ENCODE measurements around the gene TFAP2D. TPM values are rescaled to one million over a fixed set of nuclear protein-coding genes. Genes with fewer than 3 reads are reported as not detected.

The TFAP2D gene
- polyA plus RNA-seq, 2 donors = not detected

DNA sequence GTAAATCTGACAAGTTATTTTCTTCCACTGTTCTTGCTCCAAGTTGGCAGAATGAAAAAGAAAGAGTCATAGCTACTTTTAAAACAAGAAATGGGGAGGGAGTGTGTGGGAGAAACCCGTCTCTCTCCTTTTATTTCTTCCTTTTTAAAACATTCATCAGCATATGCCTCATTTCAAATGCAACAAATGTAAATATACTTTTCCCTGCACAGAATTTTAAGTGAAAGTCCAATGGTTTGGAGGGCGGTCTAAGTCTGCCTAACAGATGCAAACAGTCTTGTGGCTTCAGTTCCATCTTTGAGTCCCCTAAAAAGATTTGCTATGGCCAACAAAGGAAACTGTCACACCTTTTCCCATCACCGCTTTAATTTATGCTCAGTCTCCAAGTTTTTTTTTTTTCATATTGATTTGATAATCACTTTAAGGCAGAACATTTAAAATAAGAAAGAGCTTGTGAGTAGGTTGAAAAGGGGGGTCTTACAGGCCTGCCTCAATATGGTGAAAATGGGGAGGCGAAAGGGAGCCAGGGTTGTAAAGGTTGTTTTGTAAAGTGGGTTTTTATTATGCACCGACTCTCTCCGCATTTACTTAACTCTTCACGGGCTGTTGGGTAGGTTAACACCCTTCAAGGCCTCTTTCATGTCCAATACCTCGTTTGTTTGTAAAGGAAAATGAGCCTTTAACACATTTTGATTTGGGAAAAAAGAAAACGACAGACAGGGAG lies 4.6 kb downstream of the TFAP2D start:
- H3K27ac ChIP-seq (ENCODE audit: low read depth in 2 of 2, low read length in 1 of 2) = no peak overlapping the region
- H3K36me3 ChIP-seq (ENCODE audit: control insufficient read depth in 2 of 2, insufficient read depth in 2 of 2, low read length in 1 of 2) = no peaks in the 10 kb centered on the region
- no peaks in the 10 kb centered on the region for H3K4me1 ChIP-seq (ENCODE audit: control insufficient read depth in 2 of 2, insufficient read depth in 2 of 2, low read length in 1 of 2)
- no peaks in the 10 kb centered on the region for H3K9me3 ChIP-seq (ENCODE audit: control insufficient read depth in 2 of 2, insufficient read depth in 1 of 2, low read depth in 1 of 2, low read length in 1 of 2)
- H3K4me3 ChIP-seq (ENCODE audit: low read depth in 1 of 2, low read length in 2 of 2) = no peak overlapping the region
- peaks cover 10 to 26% of the 10 kb centered on the region in 2 donors for H3K27me3 ChIP-seq (ENCODE audit: control insufficient read depth in 1 of 2, insufficient read depth in 2 of 2, low read length in 2 of 2)
- WGBS, 2 donors = 2 to 6% methylated on average over 9 of the region's 9 CpGs

DNA sequence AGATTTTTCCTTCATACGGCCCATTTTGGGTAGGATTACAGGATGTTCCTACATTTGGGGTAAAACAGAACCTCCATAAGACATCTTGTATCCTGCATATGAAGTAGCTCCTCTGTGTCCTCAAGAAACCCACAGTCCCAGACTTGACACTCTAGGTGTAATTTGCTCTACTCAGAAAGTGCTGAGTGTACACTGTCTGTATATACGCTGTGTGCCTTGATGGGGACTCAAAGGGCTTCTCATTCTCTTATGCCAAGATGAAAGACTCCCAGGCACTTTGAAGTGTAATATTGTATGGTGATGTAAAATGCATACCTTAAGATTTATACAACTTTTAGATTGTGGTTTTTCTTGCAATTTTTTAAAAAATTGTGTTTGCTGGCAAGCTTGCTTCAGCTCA lies 5.2 kb downstream of the TFAP2D start:
- H3K4me1 ChIP-seq (ENCODE audit: control insufficient read depth in 2 of 2, insufficient read depth in 2 of 2, low read length in 1 of 2) = no peaks in the 10 kb centered on the region
- H3K27me3 ChIP-seq (ENCODE audit: control insufficient read depth in 1 of 2, insufficient read depth in 2 of 2, low read length in 2 of 2) = peaks cover 10 to 26% of the 10 kb centered on the region in 2 donors
- no peak overlapping the region for H3K27ac ChIP-seq (ENCODE audit: low read depth in 2 of 2, low read length in 1 of 2)
- H3K9me3 ChIP-seq (ENCODE audit: control insufficient read depth in 2 of 2, insufficient read depth in 1 of 2, low read depth in 1 of 2, low read length in 1 of 2) = no peaks in the 10 kb centered on the region
- no peaks in the 10 kb centered on the region for H3K36me3 ChIP-seq (ENCODE audit: control insufficient read depth in 2 of 2, insufficient read depth in 2 of 2, low read length in 1 of 2)
- WGBS, 2 donors = 25 to 26% methylated on average over 2 of the region's 2 CpGs
- no peak overlapping the region for H3K4me3 ChIP-seq (ENCODE audit: low read depth in 1 of 2, low read length in 2 of 2)

- no peaks in the 10 kb centered on the region for H3K9me3 ChIP-seq (ENCODE audit: control insufficient read depth in 2 of 2, insufficient read depth in 1 of 2, low read depth in 1 of 2, low read length in 1 of 2)
- H3K4me3 ChIP-seq (ENCODE audit: low read depth in 1 of 2, low read length in 2 of 2) = no peak overlapping the region
- H3K36me3 ChIP-seq (ENCODE audit: control insufficient read depth in 2 of 2, insufficient read depth in 2 of 2, low read length in 1 of 2) = no peaks in the 10 kb centered on the region
- H3K4me1 ChIP-seq (ENCODE audit: control insufficient read depth in 2 of 2, insufficient read depth in 2 of 2, low read length in 1 of 2) = no peaks in the 10 kb centered on the region
- H3K27ac ChIP-seq (ENCODE audit: low read depth in 2 of 2, low read length in 1 of 2) = no peak overlapping the region
- H3K27me3 ChIP-seq (ENCODE audit: control insufficient read depth in 1 of 2, insufficient read depth in 2 of 2, low read length in 2 of 2) = peaks cover 19 to 20% of the 10 kb centered on the region in 2 donors
- 6 to 9% methylated on average over 10 of the region's 10 CpGs for WGBS, 2 donors
Observed at GRCh38 chr6:50720623-50721022, 7.3 kb downstream of the TFAP2D start.

GRCh38 chr6:50721978-50722377 lies 8.7 kb downstream of the TFAP2D start:
- no peaks in the 10 kb centered on the region for H3K9me3 ChIP-seq (ENCODE audit: control insufficient read depth in 2 of 2, insufficient read depth in 1 of 2, low read depth in 1 of 2, low read length in 1 of 2)
- H3K36me3 ChIP-seq (ENCODE audit: control insufficient read depth in 2 of 2, insufficient read depth in 2 of 2, low read length in 1 of 2) = no peaks in the 10 kb centered on the region
- H3K27ac ChIP-seq (ENCODE audit: low read depth in 2 of 2, low read length in 1 of 2) = no peak overlapping the region
- H3K4me3 ChIP-seq (ENCODE audit: low read depth in 1 of 2, low read length in 2 of 2) = no peak overlapping the region
- WGBS, 2 donors = 5 to 8% methylated on average over 19 of the region's 19 CpGs
- peaks cover 13 to 20% of the 10 kb centered on the region in 2 donors for H3K27me3 ChIP-seq (ENCODE audit: control insufficient read depth in 1 of 2, insufficient read depth in 2 of 2, low read length in 2 of 2)
- H3K4me1 ChIP-seq (ENCODE audit: control insufficient read depth in 2 of 2, insufficient read depth in 2 of 2, low read length in 1 of 2) = no peaks in the 10 kb centered on the region

GRCh38 chr6:50722829-50723554 lies 9.7 kb downstream of the TFAP2D start:
- H3K9me3 ChIP-seq (ENCODE audit: control insufficient read depth in 2 of 2, insufficient read depth in 1 of 2, low read depth in 1 of 2, low read length in 1 of 2) = no peaks in the 10 kb centered on the region
- H3K27me3 ChIP-seq (ENCODE audit: control insufficient read depth in 1 of 2, insufficient read depth in 2 of 2, low read length in 2 of 2) = peaks cover 10 to 20% of the 10 kb centered on the region in 2 donors
- H3K27ac ChIP-seq (ENCODE audit: low read depth in 2 of 2, low read length in 1 of 2) = no peak overlapping the region
- H3K36me3 ChIP-seq (ENCODE audit: control insufficient read depth in 2 of 2, insufficient read depth in 2 of 2, low read length in 1 of 2) = no peaks in the 10 kb centered on the region
- no peak overlapping the region for H3K4me3 ChIP-seq (ENCODE audit: low read depth in 1 of 2, low read length in 2 of 2)
- WGBS, 2 donors = 10 to 13% methylated on average over 24 of the region's 24 CpGs
- no peaks in the 10 kb centered on the region for H3K4me1 ChIP-seq (ENCODE audit: control insufficient read depth in 2 of 2, insufficient read depth in 2 of 2, low read length in 1 of 2)

- Histone ChIP-seq H3K27me3 (ENCODE audit: control insufficient read depth in 1 of 2, insufficient read depth in 2 of 2, low read length in 2 of 2) (peaks cover 2 to 16% of the 10 kb centered on the region in 2 donors), H3K4me1 (ENCODE audit: control insufficient read depth in 2 of 2, insufficient read depth in 2 of 2, low read length in 1 of 2) (no peaks in the 10 kb centered on the region), H3K27ac (ENCODE audit: low read depth in 2 of 2, low read length in 1 of 2) (no peak overlapping the region), H3K36me3 (ENCODE audit: control insufficient read depth in 2 of 2, insufficient read depth in 2 of 2, low read length in 1 of 2) (no peaks in the 10 kb centered on the region), H3K9me3 (ENCODE audit: control insufficient read depth in 2 of 2, insufficient read depth in 1 of 2, low read depth in 1 of 2, low read length in 1 of 2) (no peaks in the 10 kb centered on the region), H3K4me3 (ENCODE audit: low read depth in 1 of 2, low read length in 2 of 2) (no peak overlapping the region)
- WGBS, 2 donors = 5 to 10% methylated on average over 38 to 43 of the region's 43 CpGs
Observed at GRCh38 chr6:50724381-50725124, 11.2 kb downstream of the TFAP2D start.

DNA sequence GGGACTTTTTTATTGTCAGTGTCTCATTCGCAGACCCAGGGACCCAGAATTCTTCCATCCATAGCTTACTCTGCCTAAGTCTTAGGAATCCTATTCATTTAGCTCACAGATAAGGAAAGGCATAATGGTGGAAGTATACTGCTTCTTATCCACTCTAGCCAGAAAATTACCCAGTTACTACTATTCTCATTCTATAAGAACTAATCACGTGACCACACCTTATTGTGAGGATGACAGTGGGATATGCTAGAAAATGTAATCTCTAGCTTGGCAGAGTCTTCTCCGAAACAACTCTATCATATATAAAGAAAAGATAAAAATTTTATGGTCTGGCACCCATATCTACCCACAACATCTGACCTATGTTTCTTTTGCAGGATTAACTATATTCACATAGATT lies 21.2 kb downstream of the TFAP2D start:
- H3K4me1 ChIP-seq (ENCODE audit: control insufficient read depth in 2 of 2, insufficient read depth in 2 of 2, low read length in 1 of 2) = no peaks in the 10 kb centered on the region
- no peak overlapping the region for H3K27ac ChIP-seq (ENCODE audit: low read depth in 2 of 2, low read length in 1 of 2)
- H3K27me3 ChIP-seq (ENCODE audit: control insufficient read depth in 1 of 2, insufficient read depth in 2 of 2, low read length in 2 of 2) = no peaks in the 10 kb centered on the region
- H3K36me3 ChIP-seq (ENCODE audit: control insufficient read depth in 2 of 2, insufficient read depth in 2 of 2, low read length in 1 of 2) = no peaks in the 10 kb centered on the region
- 79 to 84% methylated on average over 3 of the region's 3 CpGs for WGBS, 2 donors
- no peaks in the 10 kb centered on the region for H3K9me3 ChIP-seq (ENCODE audit: control insufficient read depth in 2 of 2, insufficient read depth in 1 of 2, low read depth in 1 of 2, low read length in 1 of 2)
- no peak overlapping the region for H3K4me3 ChIP-seq (ENCODE audit: low read depth in 1 of 2, low read length in 2 of 2)

GRCh38 chr6:50742161-50742560 lies 28.8 kb downstream of the TFAP2D start:
- Histone ChIP-seq H3K4me3 (ENCODE audit: low read depth in 1 of 2, low read length in 2 of 2) (no peak overlapping the region), H3K4me1 (ENCODE audit: control insufficient read depth in 2 of 2, insufficient read depth in 2 of 2, low read length in 1 of 2) (no peaks in the 10 kb centered on the region), H3K9me3 (ENCODE audit: control insufficient read depth in 2 of 2, insufficient read depth in 1 of 2, low read depth in 1 of 2, low read length in 1 of 2) (no peaks in the 10 kb centered on the region), H3K27me3 (ENCODE audit: control insufficient read depth in 1 of 2, insufficient read depth in 2 of 2, low read length in 2 of 2) (no peaks in the 10 kb centered on the region), H3K27ac (ENCODE audit: low read depth in 2 of 2, low read length in 1 of 2) (no peak overlapping the region), H3K36me3 (ENCODE audit: control insufficient read depth in 2 of 2, insufficient read depth in 2 of 2, low read length in 1 of 2) (no peaks in the 10 kb centered on the region)
- WGBS, 2 donors = 37 to 43% methylated on average over 3 of the region's 3 CpGs

- 40 to 45% methylated on average over 3 of the region's 3 CpGs for WGBS, 2 donors
- H3K27me3 ChIP-seq (ENCODE audit: control insufficient read depth in 1 of 2, insufficient read depth in 2 of 2, low read length in 2 of 2) = no peaks in the 10 kb centered on the region
- H3K9me3 ChIP-seq (ENCODE audit: control insufficient read depth in 2 of 2, insufficient read depth in 1 of 2, low read depth in 1 of 2, low read length in 1 of 2) = no peaks in the 10 kb centered on the region
- no peaks in the 10 kb centered on the region for H3K36me3 ChIP-seq (ENCODE audit: control insufficient read depth in 2 of 2, insufficient read depth in 2 of 2, low read length in 1 of 2)
- no peak overlapping the region for H3K4me3 ChIP-seq (ENCODE audit: low read depth in 1 of 2, low read length in 2 of 2)
- no peak overlapping the region for H3K27ac ChIP-seq (ENCODE audit: low read depth in 2 of 2, low read length in 1 of 2)
- no peaks in the 10 kb centered on the region for H3K4me1 ChIP-seq (ENCODE audit: control insufficient read depth in 2 of 2, insufficient read depth in 2 of 2, low read length in 1 of 2)
Observed at GRCh38 chr6:50744976-50745375, 31.6 kb downstream of the TFAP2D start.

All from esophagus (tissue), 2 donors.